ENCODE data around the gene DPF3. TPM values are rescaled to one million over a fixed set of nuclear protein-coding genes. Genes with fewer than 3 reads are reported as not detected.
A peak's percentile ranks its signal among the peaks of the same experiment; 100 is the strongest.

DPF3 gene
- total and polyA plus RNA-seq, 9 of the 15 experiments (the other 6 are each of a cell fraction or from before 2014, with no cell fraction given), result 0.21 to 4.9 (median 1.2) TPM

GRCh38 chr14:72904840-72905561, 11.1 kb upstream of the DPF3 start (continued):
- peak; percentile 94 for TF ChIP-seq CEBPB (tag; IDR thresholded peaks at IDR 0.05)
- no peak for TF ChIP-seq ARID1B (IDR thresholded peaks at IDR 0.05)

GRCh38 chr14:72904218-72904617, 10.3 kb upstream of the DPF3 start:
- no peaks in the 10 kb centered on the region for H3K79me2 ChIP-seq (ENCODE audit: control insufficient read depth, insufficient read depth, low read length)
- in situ Hi-C loops (cut with MboI), result no loop called here
- POLR2A ChIA-PET, result interaction anchor here (2.2 kb wide), 1 partner anchor 10 kb away, joined by 9 read pairs; the partner anchor contains the start of gene DPF3
- FAIRE-seq (no peak), ATAC-seq (no peak), DNase-seq (ENCODE audit: extremely low read depth in 1 of 4, low spot score in 3 of 4) (no peak)
- no peaks in the 10 kb centered on the region for H3K9me1 ChIP-seq (ENCODE audit: control insufficient read depth, insufficient read depth, low read length)
- no peaks in the 10 kb centered on the region for H4K20me1 ChIP-seq (replicated peaks; ENCODE audit: control insufficient read depth, insufficient read depth, low read length)
- no peaks in the 10 kb centered on the region for H3K36me3 ChIP-seq (ENCODE audit: control insufficient read depth, insufficient read depth, low read length)
- peaks cover 5 to 23% of the 10 kb centered on the region in 2 experiments for H3K4me1 ChIP-seq (replicated peaks in 1 of 2; ENCODE audit: control insufficient read depth in 2 of 2, insufficient read depth in 2 of 2, low read length in 2 of 2)
- H3K4me2 ChIP-seq (ENCODE audit: insufficient read depth, low read length), result no peak overlapping the region
- TF ChIP-seq, protein P1, sequence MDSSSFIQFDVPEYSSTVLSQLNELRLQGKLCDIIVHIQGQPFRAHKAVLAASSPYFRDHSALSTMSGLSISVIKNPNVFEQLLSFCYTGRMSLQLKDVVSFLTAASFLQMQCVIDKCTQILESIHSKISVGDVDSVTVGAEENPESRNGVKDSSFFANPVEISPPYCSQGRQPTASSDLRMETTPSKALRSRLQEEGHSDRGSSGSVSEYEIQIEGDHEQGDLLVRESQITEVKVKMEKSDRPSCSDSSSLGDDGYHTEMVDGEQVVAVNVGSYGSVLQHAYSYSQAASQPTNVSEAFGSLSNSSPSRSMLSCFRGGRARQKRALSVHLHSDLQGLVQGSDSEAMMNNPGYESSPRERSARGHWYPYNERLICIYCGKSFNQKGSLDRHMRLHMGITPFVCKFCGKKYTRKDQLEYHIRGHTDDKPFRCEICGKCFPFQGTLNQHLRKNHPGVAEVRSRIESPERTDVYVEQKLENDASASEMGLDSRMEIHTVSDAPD (CRISPR knock-in tag; IDR thresholded peaks at IDR 0.05), result no peak
- TF ChIP-seq RBM25 (IDR thresholded peaks at IDR 0.05; ENCODE audit: low read depth, low read length, severe bottlenecking) (peak; percentile 94), ILK (tag; IDR thresholded peaks at IDR 0.05; ENCODE audit: borderline replicate concordance, low read depth) (no peak), MLLT1 (IDR thresholded peaks at IDR 0.05) (no peak), ZNF41 (CRISPR knock-in tag; conservative IDR thresholded peaks at IDR 0.05) (no peak), MCM5 (IDR thresholded peaks at IDR 0.05; ENCODE audit: low read depth) (no peak), ADNP (tag; IDR thresholded peaks at IDR 0.05) (0 out of 2 replicates have a peak, but pooled peaks have one; percentile 39), KDM1A (IDR thresholded peaks at IDR 0.05) (peak; percentile 24 to 49; a peak in 1 of 4 replicates), BCOR (IDR thresholded peaks at IDR 0.05) (peak; percentile 77; the same call in 1 of the 2 replicates), POLR2G (IDR thresholded peaks at IDR 0.05; ENCODE audit: low read depth, low read length) (no peak)
- TF ChIP-seq, protein P2, sequence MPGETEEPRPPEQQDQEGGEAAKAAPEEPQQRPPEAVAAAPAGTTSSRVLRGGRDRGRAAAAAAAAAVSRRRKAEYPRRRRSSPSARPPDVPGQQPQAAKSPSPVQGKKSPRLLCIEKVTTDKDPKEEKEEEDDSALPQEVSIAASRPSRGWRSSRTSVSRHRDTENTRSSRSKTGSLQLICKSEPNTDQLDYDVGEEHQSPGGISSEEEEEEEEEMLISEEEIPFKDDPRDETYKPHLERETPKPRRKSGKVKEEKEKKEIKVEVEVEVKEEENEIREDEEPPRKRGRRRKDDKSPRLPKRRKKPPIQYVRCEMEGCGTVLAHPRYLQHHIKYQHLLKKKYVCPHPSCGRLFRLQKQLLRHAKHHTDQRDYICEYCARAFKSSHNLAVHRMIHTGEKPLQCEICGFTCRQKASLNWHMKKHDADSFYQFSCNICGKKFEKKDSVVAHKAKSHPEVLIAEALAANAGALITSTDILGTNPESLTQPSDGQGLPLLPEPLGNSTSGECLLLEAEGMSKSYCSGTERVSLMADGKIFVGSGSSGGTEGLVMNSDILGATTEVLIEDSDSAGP (CRISPR knock-in tag; IDR thresholded peaks at IDR 0.05), result no peak
- H3K4me3 ChIP-seq, result no peak overlapping the region
- H2AFZ ChIP-seq (ENCODE audit: low read depth, low read length), result no peak overlapping the region
- no peaks in the 10 kb centered on the region for H3K27me3 ChIP-seq (ENCODE audit: control insufficient read depth in 2 of 2, insufficient read depth in 2 of 2, low read length in 2 of 2)
- CTCF ChIA-PET (ENCODE audit: low intra/inter-chr PET ratio), result interaction anchor here (1.6 to 2.1 kb wide), 2 partner anchors 387 to 390 kb away, joined by 10 to 23 read pairs; no protein-coding TSS in a partner anchor
- no TSS peak for BruUV-seq (replicated peaks)
- H3K9me3 ChIP-seq (replicated peaks; ENCODE audit: control insufficient read depth, insufficient read depth, low read depth, low read length), result no peaks in the 10 kb centered on the region
- H3K27ac ChIP-seq (ENCODE audit: extremely low read depth, low read depth, low read length), result no peak overlapping the region
- intact Hi-C loops (cut with micrococcal nuclease), result loop anchor here (2.0 to 10.0 kb wide), 2 partner anchors 81 to 169 kb away; no protein-coding TSS in a partner anchor
- H3K9ac ChIP-seq (ENCODE audit: insufficient read depth in 1 of 2, low read depth in 2 of 2, low read length in 2 of 2), result no peak overlapping the region
- 9% methylated on average over 1 of the region's 1 CpG for whole genome bisulfite sequencing (ENCODE audit: insufficient coverage, low coverage, missing lambda C conversion rate)

All from K562 (cell line).